Activated CD8-positive, alpha-beta memory T cell treated with anti-CD3 and anti-CD28 coated beads, Interleukin-2, amount 50 U/mL, for 1 hour (primary cell): Measurements from ENCODE around the gene SLC39A11.
"Not testable (repeated sequence)": the region's sequence is repeated elsewhere in the genome, so short reads cannot be mapped to it uniquely, and the experiment has no call there.

ENCODE experiments used
- DNase-seq: peaks from one replicate; pipeline ENCODE4 v3.0.0-alpha.2; 2020; ENCODE audit errors: extremely low read depth

SLC39A11 gene

GRCh38 chr17:72786209-72786608 is 306.3 kb downstream of the SLC39A11 start:
- DNase-seq = no peak

GRCh38 chr17:72782985-72783701 is 309.3 kb downstream of the SLC39A11 start:
- DNase-seq = no peak

- DNase-seq = not testable (repeated sequence)
These were observed 310.1 kb downstream of the SLC39A11 start for GRCh38 chr17:72782437-72782836.

- DNase-seq = no peak
These were observed 314.0 kb downstream of the SLC39A11 start for GRCh38 chr17:72778169-72779151.

- DNase-seq = no peak
These were observed 316.6 kb downstream of the SLC39A11 start for GRCh38 chr17:72775919-72776318.

GRCh38 chr17:72775237-72775636 is 317.3 kb downstream of the SLC39A11 start:
- no peak for DNase-seq

GRCh38 chr17:72774236-72774635 is 318.3 kb downstream of the SLC39A11 start:
- no peak for DNase-seq

- DNase-seq = not testable (repeated sequence)
These were observed 319.3 kb downstream of the SLC39A11 start for GRCh38 chr17:72773225-72773624.

GRCh38 chr17:72772331-72772821 is 320.1 kb downstream of the SLC39A11 start:
- DNase-seq = no peak

GRCh38 chr17:72771734-72772133 is 320.8 kb downstream of the SLC39A11 start:
- DNase-seq = no peak

GRCh38 chr17:72766761-72767356 is 325.6 kb downstream of the SLC39A11 start:
- DNase-seq = no peak

- no peak for DNase-seq
These were observed 326.9 kb downstream of the SLC39A11 start for GRCh38 chr17:72765368-72766153.

- DNase-seq = no peak
These were observed 327.9 kb downstream of the SLC39A11 start for GRCh38 chr17:72764632-72765041.

GRCh38 chr17:72763981-72764380 is 328.5 kb downstream of the SLC39A11 start:
- no peak for DNase-seq

GRCh38 chr17:72761893-72762575 is 330.5 kb downstream of the SLC39A11 start:
- not testable (repeated sequence) for DNase-seq

- no peak for DNase-seq
These were observed 331.1 kb downstream of the SLC39A11 start for GRCh38 chr17:72761431-72761830.

- DNase-seq = no peak
These were observed 332.1 kb downstream of the SLC39A11 start for GRCh38 chr17:72760368-72760767.

- DNase-seq = no peak
These were observed 333.2 kb downstream of the SLC39A11 start for GRCh38 chr17:72759301-72759700.

GRCh38 chr17:72756256-72756655 is 336.2 kb downstream of the SLC39A11 start:
- no peak for DNase-seq

- no peak for DNase-seq
These were observed 338.0 kb downstream of the SLC39A11 start for GRCh38 chr17:72754513-72754912.

- DNase-seq = no peak
These were observed 340.7 kb downstream of the SLC39A11 start for GRCh38 chr17:72751746-72752145.
